ENCODE results near the gene SEMA3B. TPM values are rescaled to one million over a fixed set of nuclear protein-coding genes. Genes with fewer than 3 reads are reported as not detected.
"Not testable (repeated sequence)": the region's sequence is repeated elsewhere in the genome, so short reads cannot be mapped to it uniquely, and the experiment has no call there.

Gene SEMA3B
- total RNA-seq, 1 donor from 2014 or later: 0.26 TPM

DNA sequence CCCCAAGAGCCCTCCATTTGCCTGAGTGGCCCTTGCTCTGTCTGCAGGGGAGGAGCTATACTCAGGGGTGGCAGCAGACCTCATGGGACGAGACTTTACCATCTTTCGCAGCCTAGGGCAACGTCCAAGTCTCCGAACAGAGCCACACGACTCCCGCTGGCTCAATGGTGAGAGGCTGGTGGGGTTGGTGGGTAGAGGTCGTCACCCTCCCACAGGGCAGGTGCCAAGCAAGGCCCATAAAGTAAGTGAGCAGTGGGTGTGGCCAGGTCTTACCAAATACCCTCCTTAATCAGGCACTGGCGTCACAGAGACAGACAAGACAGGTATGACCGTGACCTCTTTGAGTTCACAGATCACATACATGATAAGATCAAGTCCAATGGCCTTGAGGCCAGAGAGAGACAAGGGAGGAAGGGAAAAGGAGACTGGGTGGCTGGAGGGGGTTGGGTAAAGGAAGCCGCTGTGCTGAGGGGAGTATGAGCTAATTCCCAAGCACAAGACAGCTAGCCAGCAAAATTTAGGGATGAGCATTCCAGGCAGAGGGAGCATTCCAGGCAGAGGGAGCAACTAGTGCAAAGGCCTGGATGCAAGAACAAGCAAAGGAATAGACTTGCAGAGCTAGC lies 2.5 kb downstream of the SEMA3B start:
- no peak for DNase-seq (ENCODE audit: low read depth in 2 of 2)

- DNase-seq (ENCODE audit: low read depth in 2 of 2): not testable (repeated sequence)
Measured at GRCh38 chr3:50272538-50272910, 3.6 kb downstream of the SEMA3B start.

DNA sequence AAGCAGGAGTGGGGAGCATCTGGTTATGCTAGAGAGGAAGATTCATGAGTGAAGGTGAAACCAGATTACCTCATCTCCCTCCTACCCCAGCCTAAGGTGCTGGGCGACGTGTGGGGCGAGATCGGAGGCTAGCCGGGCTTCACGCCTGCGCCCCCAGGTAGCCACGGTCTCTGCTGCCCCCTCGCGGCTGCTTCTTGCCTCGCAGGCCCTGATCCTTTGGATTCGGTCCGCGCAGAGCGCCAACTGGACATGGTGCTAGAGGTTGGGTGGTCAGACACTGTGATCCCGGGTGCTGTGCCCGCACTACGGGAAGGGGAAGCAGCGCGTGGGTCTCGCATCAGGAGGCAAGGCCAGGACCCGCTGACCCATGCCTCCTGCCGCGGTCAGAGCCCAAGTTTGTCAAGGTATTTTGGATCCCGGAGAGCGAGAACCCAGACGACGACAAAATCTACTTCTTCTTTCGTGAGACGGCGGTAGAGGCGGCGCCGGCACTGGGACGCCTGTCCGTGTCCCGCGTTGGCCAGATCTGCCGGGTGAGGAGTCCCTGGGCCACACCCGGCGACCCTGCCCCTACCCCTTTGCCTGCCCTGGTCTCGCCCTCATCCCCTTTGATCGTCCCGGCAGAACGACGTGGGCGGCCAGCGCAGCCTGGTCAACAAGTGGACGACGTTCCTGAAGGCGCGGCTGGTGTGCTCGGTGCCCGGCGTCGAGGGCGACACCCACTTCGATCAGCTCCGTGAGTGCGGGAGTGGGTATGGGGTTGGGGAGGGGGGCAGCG lies 4.2 kb downstream of the SEMA3B start:
- DNase-seq (ENCODE audit: low read depth in 2 of 2): peak; percentile 45 to 71

DNA sequence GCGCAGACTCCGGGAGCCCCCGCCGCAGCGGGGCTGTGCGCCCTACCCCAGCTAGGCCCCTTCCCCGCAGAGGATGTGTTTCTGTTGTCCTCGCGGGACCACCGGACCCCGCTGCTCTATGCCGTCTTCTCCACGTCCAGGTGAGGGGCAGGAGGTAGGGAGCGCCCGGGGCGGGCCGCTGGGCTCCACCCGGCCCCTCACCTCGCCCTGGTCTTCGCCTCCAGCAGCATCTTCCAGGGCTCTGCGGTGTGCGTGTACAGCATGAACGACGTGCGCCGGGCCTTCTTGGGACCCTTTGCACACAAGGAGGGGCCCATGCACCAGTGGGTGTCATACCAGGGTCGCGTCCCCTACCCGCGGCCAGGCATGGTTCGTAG lies 4.7 kb downstream of the SEMA3B start:
- no peak for DNase-seq (ENCODE audit: low read depth in 2 of 2)

- peak; percentile 36 to 81 for DNase-seq (ENCODE audit: low read depth in 2 of 2)
Measured at GRCh38 chr3:50274371-50275104, 5.6 kb downstream of the SEMA3B start.

- DNase-seq (ENCODE audit: low read depth in 2 of 2): no peak
Measured at GRCh38 chr3:50275141-50275995, 6.4 kb downstream of the SEMA3B start.

DNA sequence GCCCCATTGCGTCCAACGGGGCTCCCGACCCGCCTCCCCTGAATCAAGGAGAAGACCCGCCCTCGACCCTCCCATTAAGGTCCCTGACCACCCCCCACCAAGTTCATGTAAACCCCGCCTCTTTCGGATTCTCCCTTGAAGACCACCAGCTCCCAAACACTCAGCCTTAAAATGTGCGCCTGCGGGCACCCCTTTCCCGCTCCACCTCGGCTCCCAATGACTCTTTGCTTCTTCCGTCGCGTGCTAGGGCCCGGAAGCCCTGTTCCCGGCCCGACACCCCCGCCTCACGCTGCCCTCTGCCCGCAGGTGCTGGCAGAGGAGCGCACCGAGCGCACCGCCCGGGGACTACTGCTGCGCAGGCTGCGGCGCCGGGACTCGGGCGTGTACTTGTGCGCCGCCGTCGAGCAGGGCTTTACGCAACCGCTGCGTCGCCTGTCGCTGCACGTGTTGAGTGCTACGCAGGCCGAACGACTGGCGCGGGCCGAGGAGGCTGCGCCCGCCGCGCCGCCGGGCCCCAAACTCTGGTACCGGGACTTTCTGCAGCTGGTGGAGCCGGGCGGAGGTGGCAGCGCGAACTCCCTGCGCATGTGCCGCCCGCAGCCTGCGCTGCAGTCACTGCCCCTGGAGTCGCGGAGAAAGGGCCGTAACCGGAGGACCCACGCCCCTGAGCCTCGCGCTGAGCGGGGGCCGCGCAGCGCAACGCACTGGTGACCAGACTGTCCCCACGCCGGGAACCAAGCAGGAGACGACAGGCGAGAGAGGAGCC lies 7.2 kb downstream of the SEMA3B start:
- DNase-seq (ENCODE audit: low read depth in 2 of 2): no peak

- no peak for DNase-seq (ENCODE audit: low read depth in 2 of 2)
Measured at GRCh38 chr3:50276762-50277101, 7.8 kb downstream of the SEMA3B start.

DNA sequence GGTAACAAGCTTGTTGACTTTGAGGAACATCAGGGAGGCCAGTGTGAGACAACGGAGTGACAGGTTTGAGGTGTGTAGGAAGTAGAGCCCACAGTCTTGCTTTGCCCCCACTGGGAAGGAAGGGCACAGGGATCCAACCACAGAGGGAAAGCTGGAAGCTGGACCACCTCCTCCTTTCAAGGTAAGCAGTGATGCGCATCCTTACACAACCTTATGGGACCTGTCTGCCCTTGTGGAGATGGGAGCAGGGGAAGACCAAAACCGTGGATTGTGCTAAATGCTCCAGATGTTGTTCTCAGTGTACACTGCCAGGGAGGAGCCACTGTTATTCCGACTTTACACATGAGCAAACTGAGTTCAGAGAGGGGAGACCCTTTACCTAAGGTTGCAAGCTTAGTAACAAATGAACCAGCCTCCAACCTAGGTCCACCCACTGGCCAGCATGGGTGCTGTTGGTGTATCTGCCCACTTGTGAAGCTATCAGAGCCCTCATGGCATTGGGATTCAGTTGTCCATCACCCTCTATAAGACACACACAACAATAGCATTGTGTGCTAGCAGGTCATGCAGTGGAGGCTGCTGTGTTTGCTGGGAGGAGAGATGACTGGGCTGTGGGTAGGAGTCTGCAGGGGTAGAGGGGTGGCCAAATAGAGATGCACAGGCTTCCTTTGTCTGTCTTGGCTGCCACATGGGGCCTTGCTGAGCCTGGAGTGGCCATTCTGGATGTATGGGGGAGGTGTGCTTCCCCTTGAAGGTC lies 9.4 kb downstream of the SEMA3B start:
- no peak for DNase-seq (ENCODE audit: low read depth in 2 of 2)

DNA sequence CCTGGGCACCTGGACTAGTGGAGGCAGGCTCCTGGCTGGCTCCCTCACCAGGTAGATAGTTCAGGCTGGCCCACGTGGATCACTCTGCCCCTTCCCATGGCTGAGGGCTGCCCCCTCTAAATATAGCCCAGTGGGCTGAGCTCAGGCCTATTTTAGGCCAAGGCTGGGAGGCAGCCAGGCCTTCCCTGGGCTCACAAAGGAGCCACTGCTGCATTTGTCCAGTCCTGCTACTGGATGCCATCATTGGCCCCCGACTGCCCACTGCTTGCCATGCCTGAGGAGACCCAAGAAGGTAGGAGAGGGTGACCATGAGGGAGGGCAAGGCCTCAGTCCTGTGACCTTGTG lies 9.9 kb downstream of the SEMA3B start, which contains the start of gene LSMEM2:
Gene LSMEM2, plus strand, starts transcription at position 208 of the 345 bp plus-strand sequence. Its CDS starts 27 bp downstream, at position 235.
- no peak for DNase-seq (ENCODE audit: low read depth in 2 of 2)

- DNase-seq (ENCODE audit: low read depth in 2 of 2): no peak
Measured at GRCh38 chr3:50279255-50280016, 10.5 kb downstream of the SEMA3B start.

- not testable (repeated sequence) for DNase-seq (ENCODE audit: low read depth in 2 of 2)
Measured at GRCh38 chr3:50284121-50284520, 15.2 kb downstream of the SEMA3B start.

DNA sequence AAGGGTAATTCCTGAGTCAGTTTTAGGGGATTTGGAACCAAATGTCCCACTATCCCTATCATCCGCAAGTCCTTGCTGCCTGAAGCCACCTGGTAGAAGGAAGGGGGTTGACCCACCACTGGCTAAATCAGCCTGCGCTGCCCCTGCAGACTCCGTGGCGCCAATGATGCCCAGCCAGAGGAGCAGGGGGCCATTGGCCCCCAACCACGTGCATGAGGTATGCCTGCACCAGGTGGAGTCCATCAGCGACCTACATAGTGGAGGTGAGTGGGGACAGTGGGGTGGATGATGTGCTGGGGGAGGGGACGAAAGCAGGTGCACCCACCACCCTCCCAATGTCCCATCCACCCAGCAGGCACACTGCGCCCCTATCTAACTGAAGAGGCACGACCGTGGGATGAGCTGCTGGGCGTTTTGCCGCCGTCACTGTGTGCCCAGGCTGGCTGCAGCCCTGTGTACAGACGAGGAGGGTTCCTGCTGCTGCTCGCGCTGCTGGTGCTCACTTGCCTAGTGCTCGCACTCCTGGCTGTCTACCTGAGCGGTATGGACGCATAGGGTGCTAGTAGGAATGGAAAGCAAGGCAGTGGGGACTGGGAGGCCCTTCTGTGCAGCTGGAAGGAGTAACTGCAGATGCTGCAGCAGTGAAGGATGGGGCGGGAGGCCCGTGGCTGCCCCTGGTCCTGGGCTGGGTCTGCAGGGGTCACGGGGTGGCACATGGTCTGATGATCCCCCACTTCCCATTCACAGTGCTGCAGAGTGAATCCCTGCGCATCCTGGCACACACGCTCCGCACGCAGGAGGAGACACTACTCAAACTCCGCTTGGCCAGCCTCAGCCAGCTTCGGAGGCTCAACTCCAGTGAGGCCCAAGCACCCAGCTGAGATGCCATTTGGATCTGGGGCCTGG lies 17.6 kb downstream of the SEMA3B start:
- DNase-seq (ENCODE audit: low read depth in 2 of 2): no peak

GRCh38 chr3:50287262-50287661 lies 18.3 kb downstream of the SEMA3B start:
- DNase-seq (ENCODE audit: low read depth in 2 of 2): no peak

DNA sequence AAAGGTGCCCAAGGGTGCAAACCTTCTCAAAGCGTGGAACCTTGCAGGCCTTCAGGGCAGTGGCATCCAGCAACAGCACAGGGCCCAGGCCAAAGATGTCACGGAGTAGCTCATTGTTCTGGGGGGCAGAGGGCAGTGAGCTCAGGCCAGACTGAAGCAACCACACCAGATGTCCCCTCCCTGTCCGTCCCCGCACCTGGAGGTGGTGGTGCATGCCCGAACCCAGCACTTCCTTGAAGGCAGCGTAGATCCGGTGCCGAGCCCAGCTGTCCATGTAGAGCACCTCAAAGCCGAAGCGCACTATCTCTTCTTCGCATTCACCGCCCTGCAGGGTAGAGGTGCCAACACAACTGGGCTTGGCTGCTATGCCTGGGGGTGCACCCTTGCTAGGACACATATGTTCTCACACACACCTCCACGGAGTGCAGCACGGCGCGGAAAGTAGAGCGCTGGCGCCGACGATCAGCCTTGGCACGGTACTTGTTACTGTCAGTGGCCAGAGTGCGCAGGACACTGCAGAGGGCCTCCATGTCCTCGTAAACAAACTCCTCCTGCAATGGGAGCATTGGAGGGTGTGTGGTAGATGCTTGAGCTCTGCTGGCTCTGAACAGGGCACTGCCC lies 19.6 kb downstream of the SEMA3B start:
- DNase-seq (ENCODE audit: low read depth in 2 of 2): no peak

- no peak for DNase-seq (ENCODE audit: low read depth in 2 of 2)
Measured at GRCh38 chr3:50289130-50289529, 20.2 kb downstream of the SEMA3B start.

DNA sequence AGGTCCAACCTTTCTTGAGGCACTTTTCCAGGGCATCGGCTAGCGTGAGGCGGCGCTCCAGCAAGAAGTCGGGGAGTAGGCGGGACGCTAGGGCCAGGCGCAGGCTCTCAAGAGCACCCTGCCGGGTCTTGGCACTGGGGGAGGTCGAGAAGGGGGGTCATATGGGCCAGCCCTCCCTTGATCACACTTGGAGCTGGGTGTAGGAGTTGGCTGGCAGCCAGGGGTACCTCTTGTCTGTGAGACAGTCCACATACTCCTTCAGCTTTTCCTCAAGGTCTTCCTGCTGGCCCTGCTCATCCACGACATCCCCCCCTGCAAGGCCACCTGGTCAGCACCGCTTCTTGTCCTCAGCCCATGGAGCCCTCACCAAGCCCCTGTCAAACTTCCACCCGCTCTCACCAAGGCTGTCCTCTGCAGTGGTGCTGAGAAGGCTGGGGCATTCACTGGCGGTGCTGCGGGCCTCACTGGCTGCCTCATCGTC lies 21.3 kb downstream of the SEMA3B start:
- no peak for DNase-seq (ENCODE audit: low read depth in 2 of 2)
